ENCODE measurements around the gene CYP4F2.
"Not testable (repeated sequence)": the region's sequence is repeated elsewhere in the genome, so short reads cannot be mapped to it uniquely, and the experiment has no call there.

Gene CYP4F2

DNA sequence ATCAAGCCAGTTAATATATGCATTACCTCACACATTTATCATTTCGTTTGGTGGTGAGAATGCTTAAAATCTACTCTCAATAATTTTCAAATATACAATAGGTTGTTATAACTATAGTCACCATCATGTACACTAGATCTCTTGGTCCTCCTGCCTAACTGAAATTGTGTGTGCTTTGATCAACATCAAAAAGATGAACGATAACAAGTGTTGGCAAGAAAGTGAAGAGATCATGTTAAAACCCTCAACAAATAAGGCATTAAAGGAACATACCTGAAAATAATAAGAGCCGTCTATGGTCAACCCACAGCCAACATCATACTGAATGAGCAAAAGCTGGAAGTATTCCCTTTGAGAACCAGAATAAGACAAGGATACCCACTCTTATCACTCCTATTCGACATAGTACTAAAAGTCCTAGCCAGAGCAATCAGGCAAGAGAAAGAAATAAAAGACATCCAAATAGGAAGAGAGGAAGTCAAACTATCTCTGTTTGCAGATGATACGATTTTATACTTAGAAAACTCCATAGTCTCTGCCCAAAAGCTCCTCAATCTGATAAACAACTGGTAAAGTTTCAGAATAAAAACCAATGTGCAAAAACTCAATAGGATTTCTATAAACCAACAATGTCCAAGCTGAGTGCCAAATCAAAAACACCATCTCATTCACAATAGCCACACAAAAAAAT is 54.5 kb downstream of the CYP4F2 start:
- no peak for DNase-seq

DNA sequence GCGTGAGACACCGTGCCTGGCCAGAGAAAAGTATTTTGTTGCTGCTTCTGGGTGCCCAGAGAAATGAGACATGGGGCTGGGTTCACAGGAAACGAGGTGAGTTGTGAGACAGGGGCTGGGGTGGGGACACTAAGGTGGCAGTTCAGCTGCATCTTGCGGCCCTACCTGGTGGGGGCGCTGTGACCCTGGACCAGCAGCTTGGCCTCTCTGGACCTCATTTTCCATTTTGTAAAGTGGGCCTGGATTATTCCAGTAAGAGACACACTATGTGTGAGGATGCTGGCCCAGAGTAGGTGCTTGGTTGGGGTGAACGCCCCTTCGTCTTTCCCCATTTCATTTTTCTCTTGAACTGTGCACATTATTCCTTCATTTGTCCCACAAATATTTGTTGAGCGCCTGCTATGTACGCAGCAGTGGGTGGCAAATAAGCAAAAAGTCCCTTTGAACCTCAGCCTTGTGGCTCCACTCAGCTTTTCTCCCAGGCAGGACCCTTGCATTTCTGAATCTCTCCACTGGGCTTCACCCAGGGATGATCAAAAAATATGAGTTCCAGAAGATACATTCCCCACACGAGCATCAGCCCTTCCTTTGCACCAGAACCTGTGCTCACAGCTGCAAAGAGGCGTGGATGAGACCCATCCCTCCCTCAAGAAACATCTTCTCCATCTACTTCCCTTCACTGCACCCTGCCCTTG is 55.9 kb downstream of the CYP4F2 start:
- no peak for DNase-seq

- no peak for DNase-seq
These were observed 57.0 kb downstream of the CYP4F2 start for GRCh38 chr19:15840833-15841232.

- not testable (repeated sequence) for DNase-seq
These were observed 58.0 kb downstream of the CYP4F2 start for GRCh38 chr19:15839888-15840287.

DNA sequence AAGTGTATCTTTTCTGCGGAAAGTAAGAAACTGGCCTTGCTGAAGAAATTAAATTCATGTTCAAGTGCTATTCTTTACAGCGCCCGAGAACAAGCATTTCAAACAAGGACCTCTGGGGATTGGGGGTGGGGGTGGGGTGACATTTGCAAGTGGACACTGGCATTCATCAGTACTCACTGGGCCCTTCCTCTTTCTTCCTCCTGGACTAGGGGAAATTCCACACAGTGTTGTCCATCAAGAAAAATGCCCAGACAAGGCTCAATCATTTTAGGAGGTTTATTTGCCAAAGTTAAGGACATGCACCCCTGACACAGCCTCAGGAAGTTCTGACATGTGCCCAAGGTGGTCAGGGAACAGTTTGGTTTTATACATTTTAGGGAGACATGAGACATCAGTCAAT is 59.5 kb downstream of the CYP4F2 start:
- no peak for DNase-seq

- DNase-seq: no peak
These were observed 60.6 kb downstream of the CYP4F2 start for GRCh38 chr19:15837221-15837731.

DNA sequence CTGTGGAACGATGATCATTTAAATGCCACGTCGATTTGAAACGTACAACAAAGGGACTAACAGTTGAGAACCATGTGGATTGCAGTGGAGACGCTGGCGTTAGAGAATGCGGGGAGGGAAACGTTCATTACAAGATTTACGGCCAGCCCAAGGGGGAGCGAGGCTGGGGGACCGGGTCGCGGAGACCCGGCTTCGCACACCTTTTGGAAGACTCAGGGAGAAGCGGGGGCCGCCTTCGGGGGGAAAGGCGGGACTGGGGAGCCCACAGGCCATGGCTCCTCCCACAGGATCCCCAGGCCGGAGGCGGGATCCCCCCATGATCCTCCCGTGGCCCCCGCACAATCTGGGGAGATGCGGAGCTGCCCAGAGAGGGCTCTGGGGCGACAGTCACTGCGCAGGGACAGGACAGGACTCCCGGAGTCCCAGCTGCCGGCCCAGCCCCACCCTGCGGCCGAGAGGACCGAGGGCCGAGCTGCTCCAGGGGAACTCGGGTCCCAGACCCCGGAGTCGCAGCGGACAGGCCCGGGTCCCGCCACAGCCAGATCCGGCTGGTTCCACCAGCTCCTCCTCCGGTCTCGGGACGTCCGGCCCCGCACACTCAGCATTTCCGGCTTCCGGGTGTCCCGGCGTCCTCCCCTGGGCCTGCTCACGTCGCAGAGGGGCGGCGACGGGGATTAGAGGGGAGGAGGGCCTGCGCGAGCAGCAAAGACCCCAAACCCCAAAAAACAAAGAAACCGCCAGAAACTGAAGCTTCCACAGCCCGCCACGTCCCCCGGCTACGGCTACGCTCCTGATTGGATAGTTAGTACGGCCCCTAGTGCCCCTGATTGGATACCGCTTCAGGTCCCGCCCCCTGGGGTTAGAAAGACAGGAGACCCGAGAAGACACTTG is 61.3 kb downstream of the CYP4F2 start:
- DNase-seq: peak; percentile 81 to 93 (median 92)

DNA sequence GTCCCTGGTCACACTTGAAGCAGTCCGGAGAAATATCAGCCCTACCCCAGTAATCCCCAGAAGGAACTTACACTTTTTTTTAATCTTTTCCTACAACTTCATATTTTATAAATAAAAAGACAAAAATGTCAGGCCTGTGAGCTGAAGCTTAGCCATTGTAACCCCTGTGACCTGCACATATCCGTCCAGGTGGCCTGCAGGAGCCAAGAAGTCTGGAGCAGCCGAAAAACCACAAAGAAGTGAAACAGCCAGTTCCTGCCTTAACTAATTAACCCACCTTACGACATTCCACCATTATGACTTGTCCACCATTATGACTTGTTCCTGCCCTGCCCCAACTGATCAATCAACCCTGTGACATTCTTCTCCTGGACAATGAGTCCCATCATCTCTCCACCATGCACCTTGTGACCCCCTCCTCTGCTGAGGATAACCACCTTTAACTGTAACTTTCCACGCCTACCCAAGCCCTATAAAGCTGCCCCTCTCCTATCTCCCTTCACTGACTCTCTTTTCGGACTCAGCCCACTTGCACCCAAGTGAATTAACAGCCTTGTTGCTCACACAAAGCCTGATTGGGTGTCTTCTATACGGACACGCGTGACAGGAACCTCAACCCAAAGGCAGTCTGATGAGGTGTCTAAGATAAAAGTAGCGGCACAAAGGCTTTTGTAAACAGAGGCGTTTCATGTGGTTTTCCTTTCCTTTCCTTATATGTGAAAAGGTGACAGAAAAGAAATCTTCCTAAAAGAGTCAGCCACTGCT is 62.1 kb downstream of the CYP4F2 start:
- peak in 2 of 4 experiments; percentile 23 to 41 for DNase-seq

DNA sequence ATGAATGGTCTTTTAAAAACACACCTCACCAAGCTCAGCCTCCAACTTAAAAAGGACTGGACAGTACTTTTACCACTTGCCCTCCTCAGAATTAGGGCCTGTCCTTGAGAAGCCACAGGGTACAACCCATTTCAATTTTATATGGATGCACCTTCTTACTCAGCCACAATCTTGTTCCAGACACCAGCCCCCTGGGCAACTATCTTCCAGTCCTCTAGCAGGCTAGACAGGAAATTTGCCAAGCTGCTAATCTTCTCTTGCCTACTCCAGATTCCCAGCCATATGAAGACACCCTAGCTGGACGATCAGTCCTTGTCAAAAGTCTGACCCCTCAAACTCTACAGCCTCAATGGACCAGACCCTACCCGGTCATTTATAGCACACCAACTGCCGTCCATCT is 63.6 kb downstream of the CYP4F2 start:
- not testable (repeated sequence) for DNase-seq

DNA sequence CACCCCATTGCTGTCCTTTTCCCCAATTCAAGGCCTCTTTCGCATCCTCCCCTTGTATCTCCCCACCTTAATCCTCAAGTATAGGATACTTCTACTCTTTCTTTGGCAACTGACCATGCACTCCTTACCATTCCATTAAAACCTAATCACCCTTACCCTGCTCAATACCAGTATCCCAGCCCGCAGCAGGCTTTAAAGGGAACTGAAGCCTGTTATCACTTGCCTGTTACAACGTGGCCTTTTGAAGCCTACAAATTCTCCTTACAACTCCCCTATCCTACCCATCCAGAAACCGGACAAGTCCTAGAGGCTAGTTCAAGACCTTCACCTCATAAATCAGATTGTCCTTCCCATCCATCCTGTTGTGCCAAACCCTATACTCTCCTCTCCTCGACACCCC is 66.2 kb downstream of the CYP4F2 start:
- no peak for DNase-seq

- DNase-seq: no peak
These were observed 68.1 kb downstream of the CYP4F2 start for GRCh38 chr19:15829786-15830185.

GRCh38 chr19:15829306-15829698 is 68.6 kb downstream of the CYP4F2 start:
- no peak for DNase-seq

- DNase-seq: not testable (repeated sequence)
These were observed 69.1 kb downstream of the CYP4F2 start for GRCh38 chr19:15828611-15829305.

DNA sequence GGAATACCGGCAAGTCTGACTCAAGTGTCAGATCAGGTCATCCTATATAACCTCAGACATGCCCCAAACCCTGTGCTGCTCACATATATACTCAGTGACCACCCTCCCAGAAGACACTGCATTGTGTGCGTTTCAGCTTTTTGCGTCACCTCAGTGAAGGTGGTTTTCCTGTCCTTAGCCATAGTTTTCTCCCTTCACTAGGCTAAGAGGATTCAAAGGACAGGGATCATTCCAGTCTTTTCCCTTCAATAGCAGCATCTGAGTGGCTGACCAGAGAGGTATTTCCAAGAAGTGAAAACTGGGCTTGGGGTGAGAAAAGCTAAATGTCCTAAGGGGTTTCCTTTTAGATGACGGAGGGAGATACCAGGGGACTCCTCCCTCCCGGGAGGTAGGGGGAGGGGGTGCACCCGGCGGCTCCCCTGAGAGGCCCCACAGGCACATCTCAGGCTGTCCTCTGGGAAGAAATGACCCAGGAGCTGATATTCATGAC is 69.7 kb downstream of the CYP4F2 start:
- no peak for DNase-seq
